Activated CD4-positive, alpha-beta memory T cell treated with anti-CD3 and anti-CD28 coated beads for 36 hours (primary cell): ENCODE results near the gene MPV17. TPM values are rescaled to one million over a fixed set of nuclear protein-coding genes. Genes with fewer than 3 reads are reported as not detected.
"Not testable (repeated sequence)": the region's sequence is repeated elsewhere in the genome, so short reads cannot be mapped to it uniquely, and the experiment has no call there.

Experiments used
- CTCF ChIA-PET: fragments of 350-600 bp; sonication (Branson Sonifier 250); formaldehyde crosslinking; loops from one replicate; lab custom pipeline; 2021; ENCODE audit warnings: antibody characterized with exemption, inconsistent platforms; lab: Charles Lee
- POLR2A ChIA-PET: fragments of 350-600 bp; sonication (Branson Sonifier 250); formaldehyde crosslinking; loops from one replicate; lab custom pipeline; 2021; ENCODE audit warnings: antibody characterized with exemption; lab: Charles Lee
- DNase-seq: peaks from one replicate; pipeline ENCODE4 v3.0.0-alpha.2; 2020
- H3K27ac Mint-ChIP-seq: one replicate; pipeline ENCODE4 v1.8.0; 2021; ENCODE audit warnings: mixed read lengths
- H3K27me3 Mint-ChIP-seq: one replicate; pipeline ENCODE4 v1.8.0; 2021; ENCODE audit warnings: mixed read lengths
- H3K36me3 Mint-ChIP-seq: one replicate; pipeline ENCODE4 v1.8.0; 2021; ENCODE audit warnings: mixed read lengths
- H3K4me1 Mint-ChIP-seq: one replicate; pipeline ENCODE4 v1.8.0; 2021; ENCODE audit warnings: low read depth, mixed read lengths
- H3K4me3 Mint-ChIP-seq: one replicate; pipeline ENCODE4 v1.8.0; 2021; ENCODE audit warnings: mild to moderate bottlenecking, mixed read lengths
- H3K9me3 Mint-ChIP-seq: one replicate; pipeline ENCODE4 v1.8.0; 2021; ENCODE audit warnings: mixed read lengths
- intact Hi-C: fragments of 100-400 bp; cut with micrococcal nuclease; formaldehyde crosslinking; loops from one replicate; pipeline ENCODE4 v1.15.1; 2023
- total RNA-seq, 2 experiments: library from RNA; stranded (reverse); gene quantifications; one replicate each; pipeline ENCODE4 v1.2.3, GENCODE V29; 2021

The MPV17 gene
- total RNA-seq, 2 experiments from 2014 or later: 85.5 to 86.0 TPM

DNA sequence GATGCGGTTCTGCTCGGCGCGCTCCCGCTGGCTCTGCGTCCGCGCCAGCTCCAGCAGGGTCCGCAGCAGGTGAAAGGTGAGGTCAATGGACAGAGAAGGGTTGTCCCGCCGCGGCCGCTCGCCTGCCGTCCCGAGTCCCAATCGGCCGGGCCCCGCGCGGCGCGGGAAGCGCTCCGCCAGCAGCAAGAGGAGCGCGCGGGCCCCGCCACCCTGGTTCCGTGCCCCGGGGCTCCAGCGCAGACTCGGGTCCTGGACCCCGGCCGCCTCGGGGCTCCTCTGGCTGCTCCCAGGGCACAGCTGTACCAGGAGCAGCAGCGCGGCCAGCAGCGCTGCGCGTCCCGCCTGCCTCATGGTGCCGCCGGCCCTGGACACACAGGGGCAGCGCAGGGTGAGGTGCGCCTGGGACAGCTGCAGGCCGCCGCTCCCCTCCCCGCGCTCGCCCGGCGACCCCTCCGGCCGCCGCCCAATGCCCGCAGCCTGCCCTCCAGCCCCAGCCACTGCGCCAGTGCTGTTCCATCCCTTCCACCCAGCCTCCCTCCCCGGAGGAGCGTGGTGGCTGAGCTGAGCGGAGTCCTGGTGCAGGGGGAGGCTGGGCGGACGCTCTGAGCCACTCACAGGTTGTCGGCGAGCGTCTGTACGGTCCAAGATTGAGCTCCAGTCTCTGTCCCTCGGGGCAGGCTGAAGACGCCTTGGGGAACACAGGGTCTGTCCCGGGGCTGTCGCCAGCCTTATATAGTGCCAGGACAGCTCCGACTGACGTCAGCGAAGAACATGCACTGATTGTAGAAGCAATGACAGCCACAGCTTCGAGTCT, 15.1 kb downstream of the MPV17 start:
- Mint-ChIP-seq H3K27me3 (peaks cover 20% of the 10 kb centered on the region), H3K27ac (no peak overlapping the region), H3K9me3 (no peaks in the 10 kb centered on the region), H3K4me3 (no peak overlapping the region), H3K4me1 (peaks cover 8% of the 10 kb centered on the region), H3K36me3 (peaks cover 28% of the 10 kb centered on the region)
- intact Hi-C loops: no loop called here
- ChIA-PET CTCF (interaction anchor here (0.7 kb wide), 1 partner anchor 57 kb away, joined by 3 read pairs; no protein-coding TSS in a partner anchor), POLR2A (no interaction called here)
- no peak for DNase-seq

DNA sequence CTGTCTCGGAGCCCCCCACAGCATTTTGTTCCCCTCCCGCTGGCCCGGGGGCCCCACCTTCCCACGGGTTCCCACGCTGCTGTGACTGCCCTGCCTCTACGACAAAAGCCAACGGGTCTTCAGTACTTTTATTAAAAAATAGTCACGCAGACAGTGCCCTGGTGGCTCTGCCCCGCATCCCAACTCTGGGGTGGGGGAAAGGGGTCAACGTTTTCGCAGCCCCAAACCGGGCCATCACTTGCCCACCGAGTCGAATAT, 15.7 kb downstream of the MPV17 start:
- no peak for DNase-seq
- H3K4me3 Mint-ChIP-seq: no peak overlapping the region
- H3K27ac Mint-ChIP-seq: no peak overlapping the region
- H3K9me3 Mint-ChIP-seq: no peaks in the 10 kb centered on the region
- intact Hi-C loops: no loop called here
- H3K36me3 Mint-ChIP-seq: peaks cover 22% of the 10 kb centered on the region
- ChIA-PET CTCF (interaction anchor here (0.7 kb wide), 1 partner anchor 56 kb away, joined by 3 read pairs; no protein-coding TSS in a partner anchor), POLR2A (no interaction called here)
- H3K27me3 Mint-ChIP-seq: peaks cover 20% of the 10 kb centered on the region
- H3K4me1 Mint-ChIP-seq: peaks cover 8% of the 10 kb centered on the region

DNA sequence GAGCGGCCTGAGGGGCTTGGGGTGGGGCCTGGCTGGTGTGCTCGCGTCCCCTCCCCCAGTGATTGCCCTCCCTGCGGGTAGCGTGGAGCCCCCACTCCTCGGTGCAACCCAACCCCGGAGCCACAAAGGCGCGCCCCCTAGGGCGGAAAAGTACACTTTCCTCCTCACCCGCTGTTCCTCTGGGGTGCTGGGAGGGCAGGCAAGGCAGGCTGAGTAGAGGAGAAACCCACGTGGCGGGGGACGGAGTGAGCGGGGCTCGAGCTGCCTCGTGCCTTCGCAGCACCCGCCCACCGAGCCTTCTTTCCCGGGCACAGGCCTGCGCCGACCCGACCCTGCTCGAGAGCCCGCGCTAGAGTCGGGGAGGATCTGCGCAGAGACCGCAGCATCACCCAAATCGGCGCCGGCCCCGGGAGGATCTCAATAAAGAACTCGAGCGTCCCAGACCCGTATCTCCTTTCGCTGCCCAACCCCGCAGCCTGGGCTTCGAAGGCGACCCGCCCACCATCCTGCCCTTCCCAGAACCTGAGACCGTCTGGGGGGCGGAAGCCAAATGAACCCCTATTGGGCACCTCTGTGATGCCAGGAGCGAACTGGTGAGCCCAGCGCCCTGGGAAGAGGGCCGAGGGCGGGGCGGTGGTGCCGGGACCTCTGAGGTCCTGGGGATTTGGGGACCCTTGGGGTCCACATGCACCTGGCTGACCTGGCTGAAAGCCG, 16.2 kb downstream of the MPV17 start:
- intact Hi-C loops: no loop called here
- H3K4me1 Mint-ChIP-seq: peaks cover 8% of the 10 kb centered on the region
- ChIA-PET CTCF (interaction anchor here (0.7 to 1.0 kb wide), 2 partner anchors 56 to 463 kb away, joined by 3 read pairs; no protein-coding TSS in a partner anchor), POLR2A (no interaction called here)
- peak; percentile 39 for DNase-seq
- peak overlapping the region; percentile 5 for H3K4me3 Mint-ChIP-seq
- no peaks in the 10 kb centered on the region for H3K9me3 Mint-ChIP-seq
- peaks cover 22% of the 10 kb centered on the region for H3K36me3 Mint-ChIP-seq
- H3K27ac Mint-ChIP-seq: no peak overlapping the region
- peaks cover 20% of the 10 kb centered on the region for H3K27me3 Mint-ChIP-seq

DNA sequence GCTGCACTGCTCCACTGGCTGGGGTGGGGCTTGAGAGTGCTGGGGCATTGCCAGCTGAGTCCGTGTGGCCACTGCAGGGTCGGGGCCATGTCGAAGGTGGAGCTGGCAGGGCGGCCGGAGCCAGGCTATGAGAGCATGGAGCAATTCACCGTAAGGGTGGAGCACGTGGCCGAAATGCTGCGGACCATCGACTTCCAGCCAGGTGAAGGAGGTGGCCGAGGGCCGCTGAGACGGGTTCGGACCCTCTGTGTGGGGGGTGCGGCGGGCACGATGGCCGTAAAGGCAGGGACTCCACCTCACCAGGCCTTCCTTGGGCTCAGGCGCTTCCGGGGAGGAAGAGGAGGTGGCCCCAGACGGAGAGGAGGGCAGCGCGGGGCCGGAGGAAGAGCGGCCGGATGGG, 16.8 kb downstream of the MPV17 start:
- Mint-ChIP-seq H3K36me3 (peaks cover 17% of the 10 kb centered on the region), H3K27ac (no peak overlapping the region), H3K9me3 (no peaks in the 10 kb centered on the region), H3K4me3 (no peak overlapping the region), H3K4me1 (peaks cover 8% of the 10 kb centered on the region), H3K27me3 (peaks cover 20% of the 10 kb centered on the region)
- ChIA-PET CTCF (interaction anchor here (1.0 to 5.6 kb wide), 2 partner anchors 24 to 463 kb away, joined by 3 to 94 read pairs; partner anchors contain the start of gene TRIM54), POLR2A (interaction anchor here (1.4 kb wide), 1 partner anchor 17 kb away, joined by 3 read pairs; the partner anchor contains the start of gene MPV17)
- intact Hi-C loops: no loop called here
- DNase-seq: no peak

DNA sequence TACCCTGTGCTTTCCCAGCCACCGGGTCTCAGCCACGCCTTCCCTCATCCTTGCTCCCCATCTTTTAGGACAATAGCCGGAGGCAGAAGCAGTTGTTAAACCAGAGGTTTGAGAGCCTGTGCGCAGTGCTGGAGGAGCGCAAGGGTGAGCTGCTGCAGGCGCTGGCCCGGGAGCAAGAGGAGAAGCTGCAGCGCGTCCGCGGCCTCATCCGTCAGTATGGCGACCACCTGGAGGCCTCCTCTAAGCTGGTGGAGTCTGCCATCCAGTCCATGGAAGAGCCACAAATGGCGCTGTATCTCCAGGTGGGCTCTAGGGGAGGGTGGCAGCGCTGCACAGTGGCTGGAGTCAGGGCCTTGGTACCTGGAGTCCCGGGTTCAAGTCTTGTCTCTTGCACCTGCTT, 17.4 kb downstream of the MPV17 start:
- Mint-ChIP-seq H3K4me1 (peaks cover 8% of the 10 kb centered on the region), H3K27me3 (peaks cover 20% of the 10 kb centered on the region), H3K4me3 (no peak overlapping the region), H3K36me3 (peaks cover 16% of the 10 kb centered on the region), H3K9me3 (no peaks in the 10 kb centered on the region), H3K27ac (no peak overlapping the region)
- DNase-seq: no peak
- ChIA-PET POLR2A (interaction anchor here (1.4 kb wide), 1 partner anchor 18 kb away, joined by 3 read pairs; the partner anchor contains the start of gene MPV17), CTCF (interaction anchor here (1.0 to 5.6 kb wide), 2 partner anchors 23 to 462 kb away, joined by 3 to 94 read pairs; partner anchors contain the start of gene TRIM54)
- intact Hi-C loops: no loop called here

DNA sequence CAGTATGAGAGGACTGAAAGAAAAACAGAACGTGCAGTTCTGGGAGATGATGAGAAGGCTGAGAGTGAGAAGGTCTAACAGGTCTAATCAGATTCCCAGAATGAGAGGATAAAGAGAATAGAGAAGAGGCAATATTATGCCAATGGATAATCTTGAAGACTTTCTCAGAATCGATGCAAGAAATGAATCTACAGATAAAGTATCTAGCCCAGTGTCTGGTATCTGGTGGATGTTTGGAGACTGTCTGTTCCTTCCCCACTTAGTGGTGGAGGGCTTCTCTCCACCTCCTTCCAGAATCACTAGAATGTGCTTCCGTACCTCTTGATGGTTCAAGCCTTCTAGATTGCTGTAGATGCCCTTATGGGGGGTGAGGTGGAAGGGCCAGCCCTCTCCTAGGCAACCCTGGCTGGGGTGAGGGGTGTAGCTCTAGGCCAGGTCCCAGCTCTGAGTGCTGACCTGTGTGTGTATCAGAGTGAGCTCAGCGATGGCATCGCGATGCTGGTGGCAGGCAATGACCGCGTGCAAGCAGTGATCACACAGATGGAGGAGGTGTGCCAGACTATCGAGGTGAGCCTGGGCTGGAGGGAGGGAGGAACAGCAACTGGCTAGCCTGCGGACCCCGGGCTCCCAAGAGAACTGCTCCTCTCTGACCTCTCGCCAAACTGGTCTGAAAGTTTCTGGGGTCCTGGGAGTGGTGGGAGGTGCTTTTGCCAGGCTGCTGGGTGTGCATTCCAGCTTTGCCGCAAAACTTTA, 18.2 kb downstream of the MPV17 start:
- CTCF ChIA-PET: interaction anchor here (0.6 to 5.6 kb wide), 5 partner anchors 15 to 908 kb away, joined by 3 to 94 read pairs (median 9); partner anchors contain the start of gene TRIM54
- H3K4me3 Mint-ChIP-seq: no peak overlapping the region
- peaks cover 8% of the 10 kb centered on the region for H3K4me1 Mint-ChIP-seq
- H3K9me3 Mint-ChIP-seq: no peaks in the 10 kb centered on the region
- POLR2A ChIA-PET: interaction anchor here (1.4 kb wide), 1 partner anchor 18 kb away, joined by 3 read pairs; the partner anchor contains the start of gene MPV17
- peaks cover 20% of the 10 kb centered on the region for H3K27me3 Mint-ChIP-seq
- peaks cover 11% of the 10 kb centered on the region for H3K36me3 Mint-ChIP-seq
- intact Hi-C loops: no loop called here
- no peak overlapping the region for H3K27ac Mint-ChIP-seq
- DNase-seq: no peak

DNA sequence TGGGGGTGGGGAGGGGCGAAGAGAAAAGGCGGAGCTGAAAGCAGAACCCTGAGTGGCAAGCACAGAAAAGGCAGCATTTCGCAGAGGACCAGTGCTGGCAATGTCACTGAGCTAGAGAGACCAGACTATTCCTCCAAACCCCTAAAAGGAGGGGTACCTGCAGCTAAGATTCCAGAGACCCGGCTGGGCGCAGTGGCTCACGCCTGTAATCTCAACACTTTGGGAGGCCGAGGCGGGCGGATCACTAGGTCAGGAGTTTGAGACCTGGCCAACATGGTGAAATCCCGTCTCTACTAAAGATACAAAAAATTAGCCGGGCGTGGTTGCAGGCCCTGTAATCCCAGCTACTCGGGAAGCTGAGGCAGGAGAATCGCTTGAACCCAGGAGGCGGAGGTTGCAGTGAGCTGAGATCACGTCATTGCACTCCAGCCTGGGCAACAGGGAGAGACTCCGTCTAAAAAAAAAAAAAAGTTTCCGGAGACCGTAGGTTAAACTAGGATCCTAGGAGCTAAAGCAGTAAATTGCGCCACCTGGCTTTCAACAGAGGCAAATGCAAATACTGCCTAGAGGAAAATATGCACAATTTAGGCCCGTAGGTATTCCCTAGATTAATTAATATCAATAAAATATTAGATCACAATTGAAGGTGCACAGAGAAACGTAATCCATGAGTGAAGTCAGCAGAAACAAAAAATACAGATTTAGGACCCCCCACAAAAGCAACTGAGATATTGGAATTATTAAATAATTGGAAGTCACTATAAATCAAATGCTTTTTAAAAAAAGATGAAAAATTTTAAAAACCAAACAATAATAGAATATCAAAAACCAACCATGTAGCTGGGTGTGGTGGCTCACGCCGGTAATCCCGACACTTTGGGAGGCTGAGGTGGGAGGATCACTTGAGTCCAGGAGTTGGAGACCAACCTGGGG, 19.5 kb downstream of the MPV17 start:
- Mint-ChIP-seq H3K27me3 (peaks cover 27% of the 10 kb centered on the region), H3K4me1 (peaks cover 8% of the 10 kb centered on the region), H3K4me3 (peak overlapping the region; percentile 55), H3K27ac (no peak overlapping the region), H3K9me3 (no peaks in the 10 kb centered on the region), H3K36me3 (peaks cover under 1% of the 10 kb centered on the region)
- POLR2A ChIA-PET: interaction anchor here (0.5 to 1.4 kb wide), 4 partner anchors 19 to 626 kb away, joined by 3 to 10 read pairs (median 4); partner anchors contain the start of gene MPV17
- intact Hi-C loops: loop anchor here (1.0 kb wide), 3 partner anchors 53 to 342 kb away; no protein-coding TSS in a partner anchor
- DNase-seq: peak; percentile 48
- CTCF ChIA-PET: interaction anchor here (0.6 to 5.6 kb wide), 58 partner anchors 8 to 907 kb away, joined by 3 to 94 read pairs (median 4); partner anchors contain the start of genes ABHD1, ATRAID, MPV17 and PPM1G

DNA sequence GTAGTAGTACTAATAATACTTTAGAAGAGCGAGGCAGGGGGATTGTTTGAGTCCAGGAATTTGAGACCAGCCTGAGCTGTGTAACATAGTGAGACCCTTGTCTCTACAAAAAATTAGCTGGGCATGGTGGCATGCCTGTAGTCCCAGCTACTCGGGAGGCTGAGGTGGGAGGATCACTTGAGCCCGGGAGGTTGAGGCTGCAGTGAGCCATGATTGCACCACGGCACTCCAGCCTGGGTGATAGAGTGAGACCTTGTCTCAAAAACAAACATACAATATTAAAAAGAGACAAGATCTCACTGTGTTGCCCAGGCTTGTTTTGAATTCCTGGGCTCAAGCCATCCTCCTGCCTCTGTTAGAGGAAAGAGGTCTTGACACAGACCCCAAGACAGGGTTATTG, 22.3 kb downstream of the MPV17 start:
- H3K36me3 Mint-ChIP-seq, POLR2A ChIA-PET, intact Hi-C loops, H3K4me1 Mint-ChIP-seq, H3K9me3 Mint-ChIP-seq, H3K27ac Mint-ChIP-seq, DNase-seq, H3K4me3 Mint-ChIP-seq: not testable (repeated sequence)
- peaks cover 18% of the 10 kb centered on the region for H3K27me3 Mint-ChIP-seq
- CTCF ChIA-PET: interaction anchor here (1.6 to 5.6 kb wide), 2 partner anchors 18 to 35 kb away, joined by 4 to 94 read pairs; partner anchors contain the start of gene TRIM54

DNA sequence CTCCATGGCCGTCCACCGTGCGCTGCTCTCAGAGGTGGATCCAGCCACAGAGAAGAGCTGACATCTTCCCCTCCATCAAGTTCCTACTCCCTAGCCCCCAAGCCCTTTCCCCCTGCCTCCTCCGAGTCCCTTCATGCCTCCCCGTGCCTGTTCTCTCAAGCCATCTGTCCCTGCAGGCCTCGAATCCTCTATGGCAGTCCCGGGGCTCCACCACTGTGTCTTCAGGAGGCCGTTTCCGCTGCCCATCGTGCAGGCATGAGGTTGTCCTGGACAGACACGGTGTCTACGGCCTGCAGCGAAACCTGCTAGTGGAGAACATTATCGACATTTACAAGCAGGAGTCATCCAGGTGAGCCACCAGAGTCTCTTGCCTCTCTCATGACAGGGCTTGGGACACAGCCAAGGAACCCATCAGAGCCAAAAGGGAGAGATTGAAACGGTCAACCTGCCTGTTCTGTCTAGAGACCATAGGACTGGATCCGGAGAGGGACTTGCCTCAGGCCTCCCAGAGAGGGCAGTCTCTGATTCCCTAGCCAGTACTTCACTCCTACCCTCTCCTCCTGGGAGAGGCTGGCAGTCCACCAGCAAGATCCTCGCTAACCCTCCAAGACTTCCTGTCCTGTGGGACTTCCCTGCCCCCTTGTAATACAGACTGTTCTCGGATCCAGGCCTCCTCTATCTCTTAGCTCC, 24.4 kb downstream of the MPV17 start:
- ChIA-PET CTCF (interaction anchor here (0.6 to 2.1 kb wide), 5 partner anchors 18 to 337 kb away, joined by 3 to 14 read pairs (median 4); no protein-coding TSS in a partner anchor), POLR2A (no interaction called here)
- Mint-ChIP-seq H3K9me3 (no peaks in the 10 kb centered on the region), H3K4me1 (no peaks in the 10 kb centered on the region), H3K36me3 (no peaks in the 10 kb centered on the region), H3K27me3 (peaks cover 10% of the 10 kb centered on the region), H3K4me3 (no peak overlapping the region), H3K27ac (no peak overlapping the region)
- DNase-seq: no peak
- intact Hi-C loops: no loop called here

DNA sequence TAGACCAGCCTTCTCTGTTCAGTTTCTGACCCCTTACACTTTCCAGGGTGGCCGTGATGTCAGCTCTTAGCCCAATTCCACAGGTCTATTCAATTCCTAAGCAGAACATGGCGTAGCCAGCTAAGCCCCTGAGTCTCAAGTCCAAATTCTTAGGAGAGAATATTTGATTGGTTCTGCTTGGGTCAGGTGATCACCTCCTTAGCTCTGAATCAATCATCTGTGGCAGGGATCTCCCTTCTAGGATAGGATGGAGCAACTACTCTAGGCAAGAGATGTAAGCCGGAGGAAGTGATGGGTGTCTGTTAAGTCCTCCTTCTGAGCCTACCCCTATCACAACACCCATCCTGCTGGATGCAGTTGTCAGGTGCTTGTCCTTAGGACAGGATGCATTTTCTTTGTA, 25.7 kb downstream of the MPV17 start:
- intact Hi-C loops: no loop called here
- Mint-ChIP-seq H3K4me1 (no peaks in the 10 kb centered on the region), H3K4me3 (no peak overlapping the region), H3K27ac (no peak overlapping the region), H3K9me3 (no peaks in the 10 kb centered on the region), H3K27me3 (peaks cover 15% of the 10 kb centered on the region), H3K36me3 (no peaks in the 10 kb centered on the region)
- ChIA-PET POLR2A (no interaction called here), CTCF (interaction anchor here (1.4 kb wide), 1 partner anchor 17 kb away, joined by 7 read pairs; no protein-coding TSS in a partner anchor)
- DNase-seq: no peak
